ENCODE measurements around the gene NUCB1.
"Not testable (repeated sequence)": the region's sequence is repeated elsewhere in the genome, so short reads cannot be mapped to it uniquely, and the experiment has no call there.

Gene NUCB1

DNA sequence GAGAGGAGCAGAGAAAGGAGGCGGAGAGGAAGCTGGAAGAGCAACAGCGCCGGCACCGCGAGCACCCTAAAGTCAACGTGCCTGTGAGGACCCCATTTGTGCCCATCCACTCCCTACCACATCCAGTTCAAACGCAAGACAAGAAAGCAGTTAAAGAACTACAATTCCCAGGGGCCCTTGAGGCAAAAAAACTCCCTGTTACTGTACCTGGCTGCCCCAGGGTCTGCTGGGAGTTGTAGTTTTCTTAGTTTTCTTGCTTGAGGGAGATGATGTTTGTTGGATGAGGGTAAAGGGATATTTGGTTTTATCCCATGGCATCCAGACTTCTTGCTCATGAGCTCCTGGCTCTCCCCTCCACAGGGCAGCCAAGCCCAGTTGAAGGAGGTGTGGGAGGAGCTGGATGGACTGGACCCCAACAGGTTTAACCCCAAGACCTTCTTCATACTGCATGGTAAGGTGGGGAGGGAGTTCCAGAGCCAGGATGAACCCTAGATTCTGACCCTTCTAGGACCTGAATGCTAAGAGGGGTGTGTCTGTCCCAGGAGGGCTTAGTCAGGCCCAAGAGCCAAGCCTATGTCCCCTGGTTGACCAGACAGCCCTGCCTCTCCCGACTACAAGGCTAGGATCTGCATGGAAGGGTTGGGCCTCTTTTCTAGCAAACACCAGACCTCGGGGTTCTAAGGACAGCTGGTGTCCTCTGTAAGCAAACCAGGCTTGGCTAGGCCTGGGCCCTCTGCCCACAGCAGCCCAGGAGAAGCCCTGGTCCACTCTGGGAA is 13.2 kb downstream of the NUCB1 start:
- H3K4me3 ChIP-seq (ENCODE audit: low read depth, low read length) = no peak overlapping the region
- no peak for TF ChIP-seq CTCF (IDR thresholded peaks at IDR 0.05; ENCODE audit: low read depth, low read length)

DNA sequence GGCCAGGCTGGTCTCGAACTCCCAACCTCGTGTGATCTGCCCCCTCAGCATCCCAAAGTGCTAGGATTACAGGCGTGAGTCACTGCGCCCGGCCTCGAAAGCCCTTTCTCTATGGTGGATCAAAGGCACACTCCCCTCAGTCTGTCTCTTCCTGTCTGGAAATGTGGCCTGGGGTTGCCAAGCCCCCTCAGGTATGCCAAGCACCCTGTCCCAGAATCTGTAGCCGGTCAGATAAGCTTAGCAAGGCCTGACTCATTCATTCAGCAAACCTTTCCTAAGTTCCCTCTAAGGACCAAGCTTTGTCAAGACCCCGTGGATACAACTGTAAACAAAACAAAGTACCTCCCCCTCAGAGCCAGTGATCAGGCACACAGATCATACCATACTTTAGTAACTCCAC is 14.1 kb downstream of the NUCB1 start:
- H3K4me3 ChIP-seq (ENCODE audit: low read depth, low read length) = no peak overlapping the region
- TF ChIP-seq CTCF (IDR thresholded peaks at IDR 0.05; ENCODE audit: low read depth, low read length) = no peak

DNA sequence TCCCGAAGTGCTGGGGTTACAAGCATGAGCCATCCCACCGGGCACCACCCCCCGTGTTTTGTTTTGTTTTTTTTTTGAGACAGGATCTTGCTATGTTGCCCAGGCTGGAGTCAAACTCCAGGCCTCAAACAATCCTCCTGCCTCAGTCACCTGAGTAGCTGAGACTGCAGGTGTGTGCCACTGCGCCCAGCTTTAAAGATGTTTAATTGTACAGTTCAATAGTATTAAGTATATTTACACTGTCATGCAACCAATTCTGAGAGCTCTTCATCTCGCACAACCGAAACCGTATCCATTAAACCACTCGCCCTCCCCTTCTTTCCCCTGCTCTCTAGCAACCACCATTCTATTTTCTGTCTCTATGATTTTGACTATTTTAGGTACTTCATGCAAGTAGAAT is 15.6 kb downstream of the NUCB1 start:
- no peak for TF ChIP-seq CTCF (IDR thresholded peaks at IDR 0.05; ENCODE audit: low read depth, low read length)
- no peak overlapping the region for H3K4me3 ChIP-seq (ENCODE audit: low read depth, low read length)

- TF ChIP-seq CTCF (IDR thresholded peaks at IDR 0.05; ENCODE audit: low read depth, low read length) = no peak
- H3K4me3 ChIP-seq (ENCODE audit: low read depth, low read length) = no peak overlapping the region
These were observed 18.0 kb downstream of the NUCB1 start for GRCh38 chr19:48918071-48918470.

DNA sequence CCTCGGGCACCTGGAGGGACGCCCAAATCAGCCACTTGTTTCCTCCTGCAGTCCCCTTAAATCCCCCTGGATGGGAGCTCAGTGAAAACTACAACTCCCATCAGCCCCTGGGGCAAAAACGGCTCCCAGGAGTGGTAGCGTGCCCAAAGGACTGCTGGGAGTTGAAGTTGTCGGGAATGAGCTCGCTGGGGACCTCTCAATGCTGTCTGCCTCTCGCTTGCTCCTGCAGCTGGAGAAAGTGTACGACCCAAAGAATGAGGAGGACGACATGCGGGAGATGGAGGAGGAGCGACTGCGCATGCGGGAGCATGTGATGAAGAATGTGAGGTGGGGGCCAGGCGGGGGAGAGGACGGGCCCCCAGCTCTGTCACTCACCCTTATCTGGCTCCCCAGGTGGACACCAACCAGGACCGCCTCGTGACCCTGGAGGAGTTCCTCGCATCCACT is 18.7 kb downstream of the NUCB1 start:
- no peak overlapping the region for H3K4me3 ChIP-seq (ENCODE audit: low read depth, low read length)
- no peak for TF ChIP-seq CTCF (IDR thresholded peaks at IDR 0.05; ENCODE audit: low read depth, low read length)

- not testable (repeated sequence) for H3K4me3 ChIP-seq (ENCODE audit: low read depth, low read length)
These were observed 19.2 kb downstream of the NUCB1 start for GRCh38 chr19:48919271-48919670.

- H3K4me3 ChIP-seq (ENCODE audit: low read depth, low read length) = no peak overlapping the region
- no peak for TF ChIP-seq CTCF (IDR thresholded peaks at IDR 0.05; ENCODE audit: low read depth, low read length)
These were observed 20.8 kb downstream of the NUCB1 start for GRCh38 chr19:48920949-48921348.
